GM21529 (cell line): Measurements from ENCODE around the gene SLC35B2.

Experiments
- ATAC-seq: cut with Tn5 transposase; IDR thresholded peaks from one replicate; pipeline ENCODE4 v1.9.1; 2021; ENCODE audit not compliant: unreplicated experiment

The SLC35B2 gene

DNA sequence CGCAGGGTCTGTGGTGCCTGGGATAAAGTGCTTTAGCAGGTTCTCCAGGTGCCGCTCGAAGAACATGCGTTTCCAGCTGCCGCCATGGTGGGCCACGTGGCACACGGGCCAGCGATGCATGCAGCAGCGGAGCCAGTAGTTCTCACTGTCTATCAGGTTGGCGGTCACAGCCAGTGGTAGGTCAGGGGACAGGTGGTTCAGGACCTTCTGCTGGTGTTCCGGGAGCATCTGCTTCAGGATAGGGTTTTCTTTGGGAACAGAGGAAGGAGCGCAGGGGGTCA lies 28.9 kb upstream of the SLC35B2 start:
- no peak for ATAC-seq

DNA sequence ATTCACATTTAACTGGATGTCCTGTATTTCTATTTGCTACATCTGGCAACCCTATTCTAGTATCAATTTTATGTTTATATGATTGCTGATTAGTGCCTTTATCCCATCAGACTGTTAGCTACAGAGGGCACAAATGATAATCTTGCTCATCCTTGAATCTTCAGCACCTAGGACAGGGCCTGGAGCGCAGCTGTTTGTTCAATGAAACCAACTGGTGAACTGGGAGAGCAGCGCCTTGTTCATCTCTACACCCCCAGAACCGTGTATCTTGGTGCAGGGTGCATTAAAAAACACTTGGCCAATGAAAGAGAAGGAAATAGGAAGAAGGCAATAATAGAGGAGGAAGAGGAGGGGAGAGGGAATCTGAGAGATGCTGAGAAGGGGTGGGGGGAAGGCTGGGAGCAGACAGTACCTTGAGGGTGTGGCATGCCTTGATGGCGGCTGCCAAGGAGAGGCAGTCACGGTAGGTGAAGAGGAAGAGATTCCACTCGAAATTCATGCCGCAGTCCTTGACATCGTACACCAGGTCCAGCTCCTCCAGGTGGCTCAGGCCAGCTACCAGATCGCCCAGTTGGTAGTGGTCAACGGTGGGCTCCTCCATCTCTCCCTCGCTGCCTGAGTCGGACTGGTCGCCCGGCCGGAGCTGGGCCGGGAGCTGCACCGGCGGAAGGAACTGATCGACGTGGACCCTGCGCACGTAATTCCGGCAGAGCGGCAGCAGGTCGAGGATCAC lies 28.4 kb upstream of the SLC35B2 start:
- ATAC-seq = no peak

DNA sequence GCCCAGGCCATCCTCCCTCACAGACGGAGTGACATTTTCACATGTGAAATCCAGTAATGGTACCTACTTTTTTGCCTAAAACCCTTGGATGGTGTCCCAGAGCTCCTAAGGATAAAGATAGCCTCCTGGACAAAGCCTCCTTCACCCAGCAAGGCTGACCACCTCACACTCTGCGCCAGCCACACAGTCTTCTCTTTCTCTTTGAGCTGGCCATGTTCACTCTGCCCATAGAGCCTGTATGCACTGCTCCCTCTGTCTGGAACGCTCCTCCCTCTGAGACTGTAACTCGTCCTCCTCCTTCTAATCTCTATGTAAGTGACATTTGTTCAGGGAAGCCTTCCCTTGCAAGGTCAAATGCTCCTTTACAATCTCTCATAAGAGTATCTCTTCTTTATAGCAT lies 27.5 kb upstream of the SLC35B2 start:
- no peak for ATAC-seq

DNA sequence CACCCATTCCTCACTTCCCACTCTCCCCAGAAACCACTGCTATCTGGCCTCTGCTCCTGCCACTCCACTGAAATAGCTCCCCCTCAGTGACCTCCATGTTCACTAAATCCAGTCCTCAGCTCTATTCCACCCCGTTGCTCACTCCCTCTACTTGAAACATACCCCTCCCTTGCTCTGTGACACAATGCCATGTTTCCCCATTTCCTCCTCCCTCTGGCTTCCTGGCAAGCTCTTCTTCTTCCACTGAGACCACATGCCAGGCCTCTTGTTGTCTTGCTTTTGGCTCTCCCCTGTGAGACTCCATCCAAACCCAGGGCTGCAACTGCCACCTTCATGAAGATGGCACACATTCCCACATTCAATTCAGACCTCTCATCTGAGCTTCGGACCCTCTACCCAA lies 26.8 kb upstream of the SLC35B2 start:
- no peak for ATAC-seq

DNA sequence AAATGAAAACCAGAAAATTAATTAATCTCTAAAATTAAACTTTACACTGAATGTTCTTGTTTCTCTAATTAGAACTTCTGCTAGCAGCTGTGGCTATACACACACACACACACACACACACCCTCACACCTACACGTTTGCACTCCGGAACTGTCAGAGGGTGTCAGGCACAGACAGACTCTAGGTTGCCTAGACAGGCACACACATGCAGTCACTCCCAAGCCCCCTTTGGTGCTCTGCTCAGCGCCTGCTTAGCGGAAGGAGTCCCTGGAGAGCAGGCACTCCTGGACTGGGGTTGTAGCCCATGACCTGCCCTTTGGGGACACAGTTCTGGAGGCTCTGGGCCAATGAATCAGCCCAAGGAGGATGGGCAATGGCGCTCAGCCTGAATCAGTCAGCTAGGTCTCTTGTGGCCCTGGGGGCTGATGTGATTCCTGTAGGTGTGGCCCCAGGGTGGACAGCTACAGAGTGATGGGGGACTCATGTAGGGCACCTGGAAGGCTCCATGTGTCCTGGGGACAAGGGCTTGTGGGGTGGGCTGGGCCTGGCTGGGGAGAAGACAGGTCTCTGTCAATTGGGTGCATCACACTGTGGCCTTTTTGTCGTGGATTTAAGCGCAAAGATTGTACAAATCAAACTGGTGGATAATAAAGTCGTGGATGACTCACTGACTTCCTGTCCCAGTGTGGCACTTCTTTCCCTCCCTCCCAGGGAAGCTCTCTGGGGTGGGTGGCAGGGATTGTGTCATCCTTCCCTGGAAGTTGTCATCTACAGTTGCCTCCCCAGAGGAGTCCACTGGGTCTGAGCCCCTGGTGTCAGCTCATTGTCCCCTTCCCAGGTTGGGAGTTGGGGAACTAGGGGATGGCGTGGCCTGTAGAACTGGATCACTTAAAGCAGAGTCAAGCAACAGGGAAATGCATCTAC lies 21.7 kb upstream of the SLC35B2 start:
- no peak for ATAC-seq

DNA sequence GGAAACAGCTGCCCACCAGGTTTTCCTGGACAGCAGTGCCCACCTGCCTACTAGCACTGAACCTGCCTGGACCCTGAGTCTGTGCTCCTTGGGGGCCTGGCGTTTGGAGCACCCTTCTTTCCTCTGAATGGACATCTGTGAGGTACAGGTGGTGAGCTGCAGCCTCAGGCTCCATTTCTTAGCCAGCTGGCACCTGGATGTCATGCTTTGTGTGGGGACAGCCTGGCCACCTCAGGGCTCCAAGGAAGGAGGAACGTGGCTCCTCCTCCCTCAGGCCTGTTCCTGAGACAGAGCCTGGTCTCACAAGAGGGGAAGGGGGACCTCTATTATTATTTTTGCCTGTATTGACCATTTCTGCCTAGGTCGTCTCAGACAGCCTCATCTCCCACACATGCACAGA lies 21.0 kb upstream of the SLC35B2 start:
- no peak for ATAC-seq

DNA sequence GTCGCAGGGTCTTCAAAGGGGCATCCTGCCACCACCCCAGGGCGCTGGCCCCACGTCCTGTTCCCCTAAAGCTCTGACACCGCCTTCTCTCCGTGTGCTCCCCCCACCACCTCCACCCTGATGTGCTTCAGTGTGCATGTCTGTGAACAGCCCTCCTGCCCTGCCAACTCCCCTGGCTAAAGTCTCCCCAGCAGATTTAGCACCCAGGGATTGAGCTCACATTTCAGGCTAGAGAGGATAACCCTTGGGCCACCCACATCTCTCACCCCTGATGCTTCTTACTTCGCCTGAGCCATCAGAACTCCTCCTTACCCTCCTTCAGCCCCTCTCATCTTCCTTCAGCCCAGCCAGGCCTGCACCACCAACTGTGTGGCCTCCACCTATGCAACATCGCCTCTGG lies 20.4 kb upstream of the SLC35B2 start:
- no peak for ATAC-seq

DNA sequence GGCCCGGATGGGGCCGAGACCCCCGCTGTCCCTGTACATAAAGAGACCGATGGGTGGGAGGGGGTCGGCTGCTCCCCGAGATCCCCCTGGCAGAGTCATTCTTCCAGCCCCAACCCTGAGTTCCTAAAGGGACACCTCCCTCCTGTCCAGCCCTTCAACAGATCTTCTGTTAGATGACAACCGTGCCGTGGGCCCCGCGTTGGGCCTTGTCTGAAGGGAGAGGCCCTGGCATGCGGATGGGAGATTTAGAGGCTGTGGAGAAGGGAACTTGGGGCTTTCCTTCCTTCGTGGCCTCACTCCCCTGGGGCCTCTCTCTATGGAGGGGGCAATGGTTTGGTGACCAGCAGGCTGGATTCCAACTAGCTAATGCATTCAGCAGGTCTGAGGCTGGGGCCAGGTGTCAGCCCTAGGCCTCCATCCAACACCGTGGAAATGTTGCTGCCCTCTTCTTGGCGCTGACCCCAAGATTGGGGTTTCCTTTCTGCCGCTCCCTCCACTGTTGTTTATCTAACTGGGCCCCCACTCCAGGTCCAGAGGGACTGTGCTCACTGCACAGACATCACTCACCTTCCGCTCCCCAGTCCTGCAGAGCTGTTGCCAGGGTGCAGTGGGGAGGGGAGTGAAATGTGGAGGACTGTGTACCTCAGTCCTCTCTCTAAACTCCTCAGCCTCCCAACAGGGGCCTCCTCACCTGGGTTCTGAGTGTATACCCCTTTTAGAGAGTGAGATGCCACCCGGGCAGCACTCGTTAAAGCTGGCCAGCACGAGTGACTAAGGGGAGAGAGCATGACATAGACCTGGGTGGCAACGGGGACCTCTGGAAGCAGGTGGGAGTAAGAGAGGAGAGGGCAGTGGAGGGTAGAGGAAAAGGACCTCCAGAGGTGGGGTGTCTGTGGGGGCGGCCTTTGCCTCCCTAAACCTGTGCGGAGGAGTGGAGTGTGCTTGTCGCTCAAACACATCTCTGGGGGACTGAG lies 19.6 kb upstream of the SLC35B2 start:
- ATAC-seq = no peak

DNA sequence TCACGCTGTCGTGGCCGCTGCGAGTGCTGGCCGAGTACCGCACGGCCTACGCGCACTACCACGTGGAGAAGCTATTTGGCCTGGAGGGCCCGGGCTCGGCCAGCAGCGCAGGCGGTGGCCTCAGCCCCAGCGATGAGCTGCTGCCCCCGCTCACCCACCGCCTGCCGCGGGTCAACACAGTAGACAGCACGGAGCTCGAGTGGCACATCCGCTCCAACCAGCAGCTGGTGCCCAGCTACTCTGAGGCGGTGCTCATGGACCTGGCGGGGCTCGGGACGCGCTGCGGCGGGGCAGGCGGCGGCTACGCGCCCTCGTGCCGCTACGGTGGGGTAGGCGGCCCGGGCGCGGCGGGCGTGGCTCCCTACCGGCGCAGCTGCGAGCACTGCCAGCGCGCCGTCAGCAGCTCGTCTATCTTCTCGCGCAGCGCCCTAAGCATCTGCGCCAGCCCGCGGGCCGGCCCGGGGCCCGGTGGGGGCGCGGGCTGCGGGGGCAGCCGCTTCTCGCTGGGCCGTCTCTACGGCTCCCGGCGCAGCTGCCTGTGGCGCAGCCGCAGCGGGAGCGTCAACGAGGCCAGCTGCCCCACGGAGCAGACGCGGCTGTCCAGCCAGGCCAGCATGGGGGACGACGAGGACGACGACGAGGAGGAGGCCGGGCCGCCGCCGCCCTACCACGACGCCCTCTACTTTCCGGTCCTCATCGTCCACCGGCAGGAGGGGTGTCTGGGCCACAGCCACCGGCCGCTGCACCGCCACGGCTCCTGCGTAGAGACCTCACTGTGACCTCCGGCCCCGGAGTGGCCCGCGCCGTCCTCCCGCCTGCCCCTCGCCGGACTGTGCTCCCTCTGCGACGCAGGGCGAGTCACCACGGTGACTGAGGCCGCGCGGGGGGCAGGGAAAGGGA lies 18.7 kb upstream of the SLC35B2 start:
- no peak for ATAC-seq

DNA sequence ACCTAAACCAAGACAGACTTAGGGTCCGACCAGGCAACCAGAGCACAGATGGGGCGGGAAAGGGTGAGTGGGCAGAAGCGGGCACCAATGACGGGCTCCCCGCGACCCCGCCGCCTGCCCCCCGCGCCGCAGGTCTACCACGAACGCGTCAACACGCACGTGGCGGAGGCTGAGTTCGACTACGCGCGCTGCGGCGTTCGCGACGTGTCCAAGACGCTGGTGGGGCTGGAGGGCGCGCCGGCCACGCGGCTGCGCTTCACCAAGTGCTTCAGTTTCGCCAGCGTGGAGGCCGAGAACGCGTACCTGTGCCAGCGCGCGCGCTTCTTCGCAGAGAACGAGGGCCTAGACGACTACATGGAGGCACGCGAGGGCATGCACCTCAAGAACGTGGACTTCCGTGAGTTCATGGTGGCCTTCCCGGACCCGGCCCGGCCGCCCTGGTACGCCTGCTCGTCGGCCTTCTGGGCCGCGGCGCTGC lies 18.0 kb upstream of the SLC35B2 start:
- ATAC-seq = no peak

DNA sequence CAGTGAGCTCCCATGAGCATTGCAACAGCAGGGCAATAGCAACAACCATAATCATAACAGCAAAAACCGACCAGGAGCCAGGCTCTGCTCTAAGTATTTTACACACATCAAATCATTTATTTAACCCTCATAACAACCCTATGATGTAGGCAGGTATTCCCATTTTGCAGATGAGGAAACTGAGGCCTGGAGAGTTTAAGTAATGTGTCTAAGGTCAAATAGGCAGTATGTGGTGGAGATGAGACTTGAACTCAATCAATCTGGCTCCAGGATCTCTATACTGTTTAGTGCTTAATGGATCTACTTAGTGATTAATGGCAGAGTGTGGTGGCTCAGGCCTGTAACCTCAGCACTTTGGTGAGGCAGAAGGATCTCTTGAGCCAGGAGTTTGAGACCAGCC lies 16.3 kb upstream of the SLC35B2 start:
- no peak for ATAC-seq

DNA sequence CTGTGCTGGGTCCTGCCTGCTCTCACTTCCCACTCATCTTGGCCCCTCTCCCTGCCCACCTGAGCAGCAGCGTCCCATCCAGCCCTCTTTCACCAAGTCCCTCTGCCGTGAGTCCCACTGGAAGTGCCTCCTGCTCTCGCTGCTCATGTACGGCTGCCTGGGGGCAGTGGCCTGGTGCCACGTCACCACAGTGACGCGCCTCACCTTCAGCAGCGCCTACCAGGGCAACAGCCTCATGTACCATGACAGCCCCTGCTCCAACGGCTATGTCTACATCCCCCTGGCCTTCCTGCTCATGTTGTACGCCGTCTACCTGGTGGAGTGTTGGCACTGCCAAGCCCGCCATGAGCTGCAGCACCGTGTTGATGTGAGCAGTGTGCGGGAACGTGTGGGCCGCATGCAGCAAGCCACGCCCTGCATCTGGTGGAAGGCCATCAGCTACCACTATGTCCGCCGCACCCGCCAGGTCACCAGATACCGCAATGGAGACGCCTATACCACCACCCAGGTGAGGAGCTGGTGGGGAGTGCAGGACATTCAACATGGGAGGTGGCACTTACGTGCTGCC lies 15.8 kb upstream of the SLC35B2 start:
- no peak for ATAC-seq

DNA sequence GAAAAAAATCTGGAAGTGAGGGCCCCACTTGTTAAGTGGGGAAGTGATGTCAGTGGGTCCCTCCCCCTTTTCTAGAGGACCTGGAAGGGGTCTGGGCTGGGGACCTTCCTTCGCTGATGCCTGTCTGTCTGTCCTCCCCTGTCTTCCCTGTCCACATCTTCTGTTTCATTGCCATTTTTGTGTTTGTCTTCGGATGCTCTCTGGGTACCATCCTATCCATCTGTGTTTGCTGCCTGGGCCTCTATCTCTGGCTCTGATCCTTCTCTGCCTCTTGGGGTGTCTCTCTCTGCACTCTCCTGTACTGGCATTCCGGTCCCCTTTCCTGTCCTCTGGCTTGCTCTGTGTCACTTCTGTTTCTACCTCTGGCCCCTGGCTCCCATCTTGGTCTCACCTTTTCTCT lies 15.2 kb upstream of the SLC35B2 start:
- ATAC-seq = no peak

DNA sequence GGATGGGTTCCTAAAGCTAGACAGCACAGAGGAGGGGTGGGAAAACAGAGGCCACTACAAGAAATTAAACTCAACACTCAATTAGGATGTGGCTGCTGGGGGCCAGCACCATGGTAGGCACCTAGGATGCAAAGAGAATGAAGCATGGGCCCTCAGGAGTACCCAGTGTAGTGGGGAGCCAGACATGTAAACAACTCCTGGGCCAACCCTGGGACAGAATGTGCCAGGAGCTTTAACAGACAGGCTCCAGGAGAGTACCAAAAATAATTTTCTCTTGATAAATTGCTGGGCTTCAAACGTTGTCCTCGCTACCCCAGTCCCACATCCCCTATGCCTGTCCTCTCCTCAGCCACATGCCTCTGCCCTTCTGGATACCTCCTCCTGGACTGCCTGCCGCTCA lies 14.6 kb upstream of the SLC35B2 start:
- no peak for ATAC-seq

DNA sequence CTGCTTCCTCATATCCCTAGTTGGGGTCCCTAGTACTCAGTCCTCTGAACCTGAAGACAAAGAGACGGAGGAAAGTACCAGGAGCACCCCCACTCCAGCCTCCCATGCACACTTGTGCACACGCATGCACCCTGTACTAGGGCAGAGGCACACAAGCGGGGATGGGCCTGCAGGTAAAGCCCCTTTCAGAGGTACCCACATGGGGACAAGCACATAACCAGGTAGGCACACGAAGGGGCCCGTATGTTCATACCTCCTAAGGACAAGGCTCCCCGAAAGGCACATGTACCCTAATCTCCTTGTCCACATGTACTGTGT lies 14.0 kb upstream of the SLC35B2 start:
- no peak for ATAC-seq

DNA sequence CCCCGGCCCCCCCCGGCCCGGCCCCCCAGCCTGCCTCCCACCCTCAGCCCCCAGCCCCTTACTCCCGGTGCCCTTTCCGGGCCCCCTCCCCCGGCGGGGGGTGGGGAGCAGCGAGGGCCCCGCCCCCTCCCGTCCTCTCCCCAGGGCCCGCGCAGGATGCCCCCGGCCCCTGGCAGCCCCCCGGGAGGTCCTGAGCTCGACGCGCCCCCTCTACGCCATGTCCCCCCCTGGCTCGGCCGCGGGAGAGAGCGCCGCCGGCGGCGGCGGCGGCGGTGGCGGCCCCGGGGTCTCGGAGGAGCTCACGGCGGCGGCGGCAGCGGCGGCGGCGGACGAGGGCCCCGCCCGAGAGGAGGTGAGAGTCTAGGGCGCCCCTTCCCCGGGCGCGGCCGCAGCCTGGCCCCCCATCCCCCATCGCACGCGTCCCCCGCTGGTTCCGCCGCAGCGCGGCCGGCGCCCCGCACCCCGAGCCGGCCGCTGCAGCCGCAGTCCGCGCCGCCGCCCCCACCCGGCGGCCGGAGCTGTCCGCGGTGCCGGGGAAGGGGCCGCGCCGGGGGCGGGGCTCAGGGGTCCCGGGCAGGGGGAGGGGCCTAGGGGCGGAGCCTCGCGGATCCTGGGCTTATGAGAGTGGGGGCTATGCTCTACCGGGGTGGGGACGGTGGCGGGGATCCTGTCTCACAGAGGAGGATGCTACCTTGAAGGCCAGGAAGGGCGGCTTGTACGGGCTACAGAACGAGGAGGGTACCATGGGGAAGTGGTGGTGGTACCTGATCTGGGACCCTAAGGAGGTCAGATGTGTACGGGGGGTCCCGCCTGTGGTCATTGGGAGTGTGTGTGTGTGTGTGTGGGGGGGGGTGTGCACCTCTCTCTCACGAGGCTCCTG lies 13.4 kb upstream of the SLC35B2 start:
- no peak for ATAC-seq

DNA sequence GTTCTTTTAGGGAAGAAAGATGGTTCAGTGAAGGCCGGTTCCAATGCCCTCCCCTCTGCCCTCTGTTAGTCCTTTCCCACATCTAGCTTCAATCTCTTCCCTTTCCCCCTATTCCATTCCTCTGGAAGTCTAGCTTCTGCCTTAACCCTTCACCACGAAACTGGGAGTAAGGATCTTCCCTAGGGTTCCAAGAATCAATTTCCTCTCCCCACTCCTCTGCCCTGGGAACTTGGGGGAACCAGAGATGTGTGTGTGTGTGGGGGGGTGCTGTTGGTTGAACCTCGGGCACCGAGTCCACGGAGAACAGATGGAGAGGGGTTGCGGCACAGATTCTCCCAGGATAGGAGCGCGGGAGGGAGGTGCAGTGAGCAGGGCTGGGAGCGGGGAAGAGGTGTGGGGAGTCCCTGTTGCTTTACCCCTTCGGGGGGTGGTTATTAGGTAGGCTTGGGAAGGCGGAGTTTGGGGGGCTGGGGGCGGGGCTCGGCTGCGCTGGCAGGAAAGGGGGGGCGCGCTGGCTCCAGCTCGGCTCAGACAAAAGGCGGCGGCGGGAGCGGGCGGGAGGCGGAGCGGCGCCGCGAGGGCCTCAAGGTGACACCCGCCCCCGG lies 12.7 kb upstream of the SLC35B2 start, which contains the start of gene TMEM151B:
TMEM151B (plus strand) TSS at position 530 of the 605 bp plus-strand sequence. CDS start 293 bp downstream, outside the sequence.
- no peak for ATAC-seq

DNA sequence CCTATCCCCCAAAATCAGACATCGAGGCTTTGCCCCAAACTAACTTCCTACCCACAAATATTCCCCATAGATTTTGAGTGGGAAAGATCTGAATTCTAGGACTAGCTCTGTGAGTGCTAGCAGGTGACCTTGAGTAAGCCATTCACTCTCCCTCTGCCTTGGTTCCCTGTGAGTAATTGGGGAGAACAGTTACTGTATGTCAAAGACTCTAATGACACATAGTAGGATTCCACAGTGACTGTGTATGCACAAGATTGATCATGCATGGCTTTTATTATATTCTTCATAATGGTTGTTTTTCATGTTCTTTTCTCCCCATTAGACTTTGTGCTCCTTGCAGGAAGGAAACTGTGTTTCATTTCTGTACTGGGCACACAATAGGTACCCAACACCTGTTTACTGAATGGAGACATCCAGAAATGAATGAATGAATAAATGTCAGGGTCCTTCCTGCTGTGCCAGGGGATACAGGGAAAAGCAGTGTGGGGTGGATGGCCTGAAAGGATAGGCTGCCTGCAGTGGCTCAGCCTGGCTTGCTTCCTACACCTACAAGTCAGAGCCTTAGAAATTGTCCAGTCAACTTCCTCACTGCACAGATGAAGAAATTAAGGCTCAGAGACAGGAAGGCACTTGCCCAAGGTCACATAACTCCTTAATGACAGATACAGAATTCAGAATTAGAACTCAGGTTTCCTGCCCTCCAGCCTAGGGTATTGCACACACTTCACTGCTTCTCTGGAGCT lies 12.0 kb upstream of the SLC35B2 start:
- no peak for ATAC-seq
